IMR-90 (cell line): ENCODE data around the gene USP25. TPM values are rescaled to one million over a fixed set of nuclear protein-coding genes. Genes with fewer than 3 reads are reported as not detected.

ENCODE experiments used
- ATAC-seq: fragments of 200-7000 bp; cut with Tn5 transposase; 2 replicates; pipeline ENCODE4 v1.9.1; 2020; ENCODE audit warnings: low read depth, mild to moderate bottlenecking, moderate library complexity
- BruUV-seq: library from RNA; stranded (reverse); fragments of 400-500 nt; replicated peaks from 2 replicates; lab custom pipeline; 2021; lab: Mats Ljungman, UMichigan
- CTCF ChIA-PET: fragments of 300-600 bp; formaldehyde crosslinking; extraction: SDS; loops from one replicate; lab custom pipeline; 2021; ENCODE audit warnings: antibody characterized with exemption; lab: Yijun Ruan, JAX
- POLR2A ChIA-PET: fragments of 300-600 bp; sonication (Branson Sonifier 250); formaldehyde crosslinking; loops from one replicate; lab custom pipeline; 2022; ENCODE audit warnings: antibody characterized with exemption; ENCODE audit not compliant: unreplicated experiment; lab: Charles Lee
- DNase-seq: peaks from one replicate; pipeline ENCODE4 v3.0.0; 2013
- H2AFZ ChIP-seq: replicated peaks from 2 replicates; pipeline ENCODE3; 2013; ENCODE audit warnings: low read length, mild to moderate bottlenecking; ENCODE audit not compliant: poor library complexity
- H2AK5ac ChIP-seq: 2 replicates; pipeline ENCODE4 v1.6.1; 2013; ENCODE audit warnings: low read depth, low read length, inconsistent platforms
- H2AK9ac ChIP-seq: replicated peaks from 2 replicates; pipeline ENCODE3; 2013; ENCODE audit warnings: mild to moderate bottlenecking, low read depth, low read length, moderate library complexity; ENCODE audit not compliant: poor library complexity
- H2BK120ac ChIP-seq: 2 replicates; pipeline ENCODE4 v1.6.1; 2013; ENCODE audit warnings: low read depth, low read length, inconsistent platforms
- H2BK15ac ChIP-seq: 3 replicates; pipeline ENCODE4 v1.6.1; 2013; ENCODE audit warnings: low read depth, low read length, inconsistent platforms
- H2BK20ac ChIP-seq: 2 replicates; pipeline ENCODE4 v1.6.1; 2013; ENCODE audit warnings: low read depth, mild to moderate bottlenecking, inconsistent platforms, low read length, moderate library complexity
- H2BK5ac ChIP-seq: 2 replicates; pipeline ENCODE4 v1.6.1; 2013; ENCODE audit warnings: mild to moderate bottlenecking, low read depth, low read length, inconsistent platforms; ENCODE audit not compliant: poor library complexity, severe bottlenecking
- H3K14ac ChIP-seq: replicated peaks from 2 replicates; pipeline ENCODE4 v1.6.1; 2013; ENCODE audit warnings: low read depth, low read length, inconsistent platforms
- H3K18ac ChIP-seq: 2 replicates; pipeline ENCODE4 v1.6.1; 2013; ENCODE audit warnings: low read depth, low read length, control low read depth
- H3K23ac ChIP-seq: 2 replicates; pipeline ENCODE4 v1.6.1; 2013; ENCODE audit warnings: low read depth, low read length, inconsistent platforms
- H3K27ac ChIP-seq: 2 replicates; pipeline ENCODE4 v1.5.1; 2013; ENCODE audit warnings: mild to moderate bottlenecking, control low read depth, low read length; ENCODE audit not compliant: insufficient read depth
- H3K27me3 ChIP-seq: 2 replicates; pipeline ENCODE4 v1.6.1; 2013; ENCODE audit warnings: low read length; ENCODE audit not compliant: control insufficient read depth, insufficient read depth
- H3K36me3 ChIP-seq: 2 replicates; pipeline ENCODE4 v1.6.1; 2013; ENCODE audit warnings: low read length, mixed read lengths; ENCODE audit not compliant: control insufficient read depth, insufficient read depth
- H3K4ac ChIP-seq: 2 replicates; pipeline ENCODE4 v1.6.1; 2013; ENCODE audit warnings: low read depth, low read length, inconsistent platforms
- H3K4me1 ChIP-seq: 2 replicates; pipeline ENCODE4 v1.6.1; 2013; ENCODE audit warnings: low read length, mixed read lengths; ENCODE audit not compliant: control insufficient read depth, insufficient read depth
- H3K4me2 ChIP-seq: 2 replicates; pipeline ENCODE4 v1.6.1; 2013; ENCODE audit warnings: low read depth, mild to moderate bottlenecking, control low read depth, low read length, moderate library complexity
- H3K4me3 ChIP-seq: 2 replicates; pipeline ENCODE4 v1.5.1; 2013; ENCODE audit warnings: low read depth, mild to moderate bottlenecking, control low read depth, low read length, moderate library complexity; ENCODE audit not compliant: insufficient read depth
- H3K56ac ChIP-seq: 2 replicates; pipeline ENCODE4 v1.6.1; 2013; ENCODE audit warnings: low read length, inconsistent platforms; ENCODE audit not compliant: insufficient read depth; ENCODE audit errors: extremely low read depth
- H3K79me1 ChIP-seq, 2 experiments: 2 replicates each; pipeline ENCODE4 v1.6.1; 2013; ENCODE audit warnings: low read length in 2 of 2, inconsistent platforms in 1 of 2, low read depth in 1 of 2
- H3K9ac ChIP-seq: 2 replicates; pipeline ENCODE4 v1.6.1; 2013; ENCODE audit warnings: low read depth, low read length, control low read depth
- H3K9me1 ChIP-seq: 2 replicates; pipeline ENCODE4 v1.6.1; 2013; ENCODE audit warnings: low read length, inconsistent platforms; ENCODE audit not compliant: insufficient read depth
- H3K9me3 ChIP-seq: 2 replicates; pipeline ENCODE4 v1.6.1; 2013; ENCODE audit warnings: low read length; ENCODE audit not compliant: control insufficient read depth, insufficient read depth
- H4K20me1 ChIP-seq: 2 replicates; pipeline ENCODE4 v1.6.1; 2013; ENCODE audit warnings: low read length, inconsistent platforms; ENCODE audit not compliant: insufficient read depth
- H4K5ac ChIP-seq: 2 replicates; pipeline ENCODE4 v1.6.1; 2013; ENCODE audit warnings: mild to moderate bottlenecking, low read depth, low read length, control low read depth
- H4K8ac ChIP-seq, 2 experiments: 2 replicates each; pipeline ENCODE4 v1.6.1; 2013; ENCODE audit warnings: low read depth in 2 of 2, low read length in 2 of 2, control low read depth in 1 of 2, inconsistent platforms in 1 of 2
- H4K91ac ChIP-seq: 2 replicates; pipeline ENCODE4 v1.6.1; 2013; ENCODE audit warnings: low read depth, low read length, inconsistent platforms; ENCODE audit not compliant: insufficient read depth
- BHLHE40 ChIP-seq: fragments of 150-350 bp; IDR thresholded peaks from 2 replicates; pipeline ENCODE4 v1.6.1; 2016; ENCODE audit warnings: mild to moderate bottlenecking, low read depth, low read length
- CTCF ChIP-seq: conservative IDR thresholded peaks from 2 replicates; pipeline ENCODE4 v1.5.1; 2012; ENCODE audit warnings: mild to moderate bottlenecking, low read depth, low read length, improper control_type of control experiment
- ELK1 ChIP-seq: fragments of 150-350 bp; IDR thresholded peaks from 2 replicates; pipeline ENCODE4 v1.6.1; 2016; ENCODE audit warnings: low read depth, mild to moderate bottlenecking, low read length, moderate library complexity, borderline replicate concordance
- FOS ChIP-seq: fragments of 150-350 bp; IDR thresholded peaks from 2 replicates; pipeline ENCODE4 v1.6.1; 2016; ENCODE audit warnings: low read depth, low read length
- MAZ ChIP-seq: IDR thresholded peaks from 2 replicates; pipeline ENCODE4 v1.6.1; 2012; ENCODE audit warnings: low read depth, mild to moderate bottlenecking, low read length, improper control_type of control experiment, moderate library complexity, borderline replicate concordance
- MXI1 ChIP-seq: IDR thresholded peaks from 2 replicates; pipeline ENCODE4 v1.6.1; 2012; ENCODE audit warnings: low read depth, mild to moderate bottlenecking, low read length, moderate library complexity, borderline replicate concordance
- NFE2L2 ChIP-seq: fragments of 150-350 bp; IDR thresholded peaks from 2 replicates; pipeline ENCODE4 v1.6.1; 2016; ENCODE audit warnings: low read depth, mild to moderate bottlenecking, low read length
- POLR2A ChIP-seq: IDR thresholded peaks from 2 replicates; pipeline ENCODE4 v1.6.1; 2012; ENCODE audit warnings: mild to moderate bottlenecking, low read depth, low read length
- RFX5 ChIP-seq: IDR thresholded peaks from 2 replicates; pipeline ENCODE4 v1.8.0; 2012; ENCODE audit warnings: low read depth, mild to moderate bottlenecking, low read length, moderate library complexity
- SMC3 ChIP-seq: fragments of 150-350 bp; IDR thresholded peaks from 2 replicates; pipeline ENCODE4 v1.6.1; 2016; ENCODE audit warnings: low read depth, mild to moderate bottlenecking, antibody characterized with exemption, low read length, moderate library complexity
- WGBS, 2 experiments: methylation state at CpG; one replicate each; pipeline versions ENCODE4 v1.1.5 to v1.1.7; 2013; ENCODE audit warnings: missing lambda C conversion rate in 2 of 2; ENCODE audit not compliant: insufficient read length in 1 of 2; ENCODE audit errors: extremely low coverage in 2 of 2; 5-methylcytosine and 5-hydroxymethylcytosine counted together
- dilution Hi-C: fragments of 300-500 bp; cut with HindIII; formaldehyde crosslinking; loops from one replicate; pipeline ENCODE4 v1.14.3; 2018; ENCODE audit warnings: low sequenced_read_pairs; ENCODE audit not compliant: unreplicated experiment
- in situ Hi-C: fragments of 300-500 bp; cut with MboI; formaldehyde crosslinking; loops from 3 replicates; pipeline ENCODE4 v1.14.3; 2019; ENCODE audit warnings: low sequenced_read_pairs, inconsistent platforms, mixed read lengths
- intact Hi-C: fragments of 100-400 bp; cut with micrococcal nuclease; formaldehyde crosslinking; loops from 2 replicates; pipeline ENCODE4 v1.10.0; 2022
- polyA plus RNA-seq, 3 experiments: library from polyadenylated mRNA; depleted of rRNA; stranded (reverse); fragments of >200 nt; gene quantifications; 2 replicates each; pipeline ENCODE4 v1.2.3, GENCODE V29; 2012; ENCODE audit warnings: low replicate concordance in 1 of 3
- total RNA-seq: library from RNA; depleted of rRNA; stranded (reverse); fragments of >200 nt; gene quantifications from 2 replicates; pipeline ENCODE4 v1.2.3, GENCODE V29; 2012

USP25 gene
- total and polyA plus RNA-seq, 2 of the 4 experiments (the other 2 are of a cell fraction), result 9.3 to 23.3 TPM

- POLR2A ChIA-PET, result no interaction called here
- Histone ChIP-seq H2AFZ (no peak overlapping the region), H3K36me3 (peaks cover 9% of the 10 kb centered on the region), H2BK5ac (no peak overlapping the region), H3K27ac (no peak overlapping the region), H3K79me1 (no peaks in the 10 kb centered on the region), H3K9me1 (no peaks in the 10 kb centered on the region), H4K91ac (no peak overlapping the region), H3K4me1 (no peaks in the 10 kb centered on the region), H2BK20ac (no peak overlapping the region), H3K9ac (no peak overlapping the region), H4K8ac (no peak overlapping the region), H2AK5ac (no peak overlapping the region), H3K18ac (no peak overlapping the region), H2AK9ac (no peak overlapping the region), H3K23ac (no peak overlapping the region), H3K9me3 (0 out of 2 replicates have a peak, but pooled peaks cover under 1% of the 10 kb centered on the region), H3K27me3 (no peaks in the 10 kb centered on the region), H2BK120ac (no peak overlapping the region), H2BK15ac (no peak overlapping the region), H4K5ac (no peak overlapping the region), H3K4me3 (no peak overlapping the region), H4K20me1 (no peaks in the 10 kb centered on the region), H3K14ac (no peak overlapping the region), H3K4ac (no peak overlapping the region), H3K56ac (no peak overlapping the region), H3K4me2 (no peak overlapping the region)
- intact Hi-C loops, result no loop called here
- no TSS peak for BruUV-seq
- CTCF ChIA-PET, result interaction anchor here (0.6 kb wide), 1 partner anchor 1647 kb away, joined by 3 read pairs; no protein-coding TSS in a partner anchor
- WGBS, 2 experiments, result no CpG with 5 or more reads among the region's 3 CpGs
- ATAC-seq (no peak), DNase-seq (no peak)
- in situ Hi-C loops, result no loop called here
- TF ChIP-seq MAZ, result no peak
- no peak for TF ChIP-seq CTCF
- TF ChIP-seq BHLHE40, result no peak
- TF ChIP-seq RFX5, result no peak
- no peak for TF ChIP-seq NFE2L2
- no peak for TF ChIP-seq ELK1
- TF ChIP-seq MXI1, result no peak
- TF ChIP-seq FOS, result no peak
- no peak for TF ChIP-seq POLR2A
- TF ChIP-seq SMC3, result no peak
- dilution Hi-C loops, result no loop called here
Measured at GRCh38 chr21:15875286-15875685, 145.5 kb downstream of the USP25 start.
